ENCODE measurements around the gene SPECC1.
"Not testable (repeated sequence)": the region's sequence is repeated elsewhere in the genome, so short reads cannot be mapped to it uniquely, and the experiment has no call there.

SPECC1 gene

GRCh38 chr17:20012017-20012536 lies 2.9 kb downstream of the SPECC1 start:
- no peak for DNase-seq

GRCh38 chr17:20016475-20016992 lies 7.4 kb downstream of the SPECC1 start:
- not testable (repeated sequence) for DNase-seq

GRCh38 chr17:20022701-20023100 lies 13.5 kb downstream of the SPECC1 start:
- DNase-seq, result no peak

- DNase-seq, result no peak
Observed at GRCh38 chr17:20026960-20027359, 17.8 kb downstream of the SPECC1 start.

- no peak for DNase-seq
Observed at GRCh38 chr17:20028443-20028842, 19.3 kb downstream of the SPECC1 start.

- DNase-seq, result no peak
Observed at GRCh38 chr17:20032636-20033035, 23.5 kb downstream of the SPECC1 start.

GRCh38 chr17:20033415-20033814 lies 24.3 kb downstream of the SPECC1 start:
- no peak for DNase-seq

GRCh38 chr17:20035501-20035900 lies 26.3 kb downstream of the SPECC1 start:
- no peak for DNase-seq

- not testable (repeated sequence) for DNase-seq
Observed at GRCh38 chr17:20037286-20037685, 28.1 kb downstream of the SPECC1 start.

- no peak for DNase-seq
Observed at GRCh38 chr17:20039037-20039436, 29.9 kb downstream of the SPECC1 start.

- DNase-seq, result no peak
Observed at GRCh38 chr17:20040216-20040615, 31.1 kb downstream of the SPECC1 start.

GRCh38 chr17:20043021-20043420 lies 33.9 kb downstream of the SPECC1 start:
- no peak for DNase-seq

GRCh38 chr17:20045476-20045875 lies 36.3 kb downstream of the SPECC1 start:
- DNase-seq, result no peak

GRCh38 chr17:20046629-20047028 lies 37.5 kb downstream of the SPECC1 start:
- DNase-seq, result no peak

- no peak for DNase-seq
Observed at GRCh38 chr17:20051624-20052023, 42.5 kb downstream of the SPECC1 start.

- DNase-seq, result peak; percentile 22
Observed at GRCh38 chr17:20053361-20053964, 44.3 kb downstream of the SPECC1 start.

- DNase-seq, result no peak
Observed at GRCh38 chr17:20059728-20060188, 50.6 kb downstream of the SPECC1 start.

GRCh38 chr17:20063665-20064648 lies 54.8 kb downstream of the SPECC1 start:
- DNase-seq, result peak; percentile 84

GRCh38 chr17:20066253-20066652 lies 57.1 kb downstream of the SPECC1 start:
- no peak for DNase-seq

- DNase-seq, result no peak
Observed at GRCh38 chr17:20067711-20068110, 58.6 kb downstream of the SPECC1 start.

GRCh38 chr17:20068445-20068844 lies 59.3 kb downstream of the SPECC1 start:
- no peak for DNase-seq

- no peak for DNase-seq
Observed at GRCh38 chr17:20071824-20072691, 62.9 kb downstream of the SPECC1 start.

GRCh38 chr17:20072692-20072992 lies 63.5 kb downstream of the SPECC1 start:
- DNase-seq, result peak; percentile 87
